Mesothelial cell of epicardium (in vitro differentiated cells): ENCODE data around the gene EHD4. TPM values are rescaled to one million over a fixed set of nuclear protein-coding genes. Genes with fewer than 3 reads are reported as not detected.

Source experiments
- DNase-seq, 2 experiments: peaks; one replicate each; pipeline ENCODE4 v3.0.0; 2021; ENCODE audit warnings: low spot score in 2 of 2; ENCODE audit not compliant: unreplicated experiment in 2 of 2
- H3K27ac Mint-ChIP-seq: 2 replicates; pipeline ENCODE4 v1.8.0; 2021; ENCODE audit warnings: mixed read lengths
- H3K27me3 Mint-ChIP-seq: 2 replicates; pipeline ENCODE4 v1.8.0; 2021; ENCODE audit warnings: low read depth, mixed read lengths
- H3K36me3 Mint-ChIP-seq: 2 replicates; pipeline ENCODE4 v1.8.0; 2021; ENCODE audit warnings: mixed read lengths
- H3K4me1 Mint-ChIP-seq: 2 replicates; pipeline ENCODE4 v1.8.0; 2021; ENCODE audit warnings: mixed read lengths
- H3K4me3 Mint-ChIP-seq: 2 replicates; pipeline ENCODE4 v1.8.0; 2021; ENCODE audit warnings: mild to moderate bottlenecking, moderate library complexity, mixed read lengths
- H3K9me3 Mint-ChIP-seq: 2 replicates; pipeline ENCODE4 v1.8.0; 2021; ENCODE audit warnings: mixed read lengths
- total RNA-seq: library from RNA; stranded (reverse); gene quantifications from 3 replicates; pipeline ENCODE4 v1.2.1, GENCODE V29; 2021
- TF ChIP-seq, protein P1 (sequence below): fragments of 200-600 bp; sonication (generic); IDR thresholded peaks from one replicate; pipeline ENCODE4 v1.5.0; 2021; ENCODE audit warnings: antibody characterized with exemption; ENCODE audit not compliant: unreplicated experiment

Gene EHD4
- total RNA-seq, 1 donor from 2014 or later = 16.1 TPM

- H3K4me1 Mint-ChIP-seq = peaks cover 16% of the 10 kb centered on the region
- TF ChIP-seq, protein P1, sequence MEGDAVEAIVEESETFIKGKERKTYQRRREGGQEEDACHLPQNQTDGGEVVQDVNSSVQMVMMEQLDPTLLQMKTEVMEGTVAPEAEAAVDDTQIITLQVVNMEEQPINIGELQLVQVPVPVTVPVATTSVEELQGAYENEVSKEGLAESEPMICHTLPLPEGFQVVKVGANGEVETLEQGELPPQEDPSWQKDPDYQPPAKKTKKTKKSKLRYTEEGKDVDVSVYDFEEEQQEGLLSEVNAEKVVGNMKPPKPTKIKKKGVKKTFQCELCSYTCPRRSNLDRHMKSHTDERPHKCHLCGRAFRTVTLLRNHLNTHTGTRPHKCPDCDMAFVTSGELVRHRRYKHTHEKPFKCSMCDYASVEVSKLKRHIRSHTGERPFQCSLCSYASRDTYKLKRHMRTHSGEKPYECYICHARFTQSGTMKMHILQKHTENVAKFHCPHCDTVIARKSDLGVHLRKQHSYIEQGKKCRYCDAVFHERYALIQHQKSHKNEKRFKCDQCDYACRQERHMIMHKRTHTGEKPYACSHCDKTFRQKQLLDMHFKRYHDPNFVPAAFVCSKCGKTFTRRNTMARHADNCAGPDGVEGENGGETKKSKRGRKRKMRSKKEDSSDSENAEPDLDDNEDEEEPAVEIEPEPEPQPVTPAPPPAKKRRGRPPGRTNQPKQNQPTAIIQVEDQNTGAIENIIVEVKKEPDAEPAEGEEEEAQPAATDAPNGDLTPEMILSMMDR = no peak
- no peak overlapping the region for H3K27ac Mint-ChIP-seq
- DNase-seq = no peak
- H3K27me3 Mint-ChIP-seq = no peaks in the 10 kb centered on the region
- no peak overlapping the region for H3K4me3 Mint-ChIP-seq
- no peaks in the 10 kb centered on the region for H3K9me3 Mint-ChIP-seq
- H3K36me3 Mint-ChIP-seq = no peaks in the 10 kb centered on the region
Measured at GRCh38 chr15:41890050-41890690, 82.2 kb downstream of the EHD4 start.

DNA sequence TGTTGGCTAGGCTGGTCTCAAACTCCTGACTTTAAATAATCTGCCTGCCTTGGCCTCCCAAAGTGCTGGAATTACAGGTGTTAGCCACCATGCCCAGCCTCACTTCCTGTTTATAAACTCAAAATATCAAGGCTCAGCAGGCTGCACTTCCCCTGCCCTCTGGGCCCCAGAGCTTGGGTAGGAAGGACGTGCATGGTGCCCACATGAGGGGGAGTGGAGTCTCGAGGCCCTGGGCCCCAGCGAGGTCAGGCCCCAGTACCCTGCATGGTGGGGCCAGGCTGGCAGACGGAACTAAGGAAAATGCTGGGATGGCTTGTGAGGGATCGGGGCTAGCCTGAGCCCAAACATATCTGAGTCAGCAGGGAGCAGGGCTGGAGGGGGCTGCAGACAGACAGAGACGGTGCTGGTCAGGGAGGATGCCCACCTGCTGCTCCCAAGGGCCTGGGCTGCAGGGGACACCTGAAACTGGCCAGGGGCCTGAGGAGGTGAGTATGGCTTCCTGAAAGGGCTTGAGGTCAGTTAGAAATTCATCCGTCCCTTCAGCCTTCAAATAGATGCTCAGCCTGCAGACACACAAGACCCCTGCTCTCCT is 83.6 kb downstream of the EHD4 start:
- Mint-ChIP-seq H3K27ac (no peak overlapping the region), H3K4me3 (no peak overlapping the region), H3K36me3 (no peaks in the 10 kb centered on the region), H3K27me3 (peaks cover 3% of the 10 kb centered on the region), H3K4me1 (peaks cover 7% of the 10 kb centered on the region), H3K9me3 (no peaks in the 10 kb centered on the region)
- TF ChIP-seq, protein P1 = no peak
- no peak for DNase-seq

DNA sequence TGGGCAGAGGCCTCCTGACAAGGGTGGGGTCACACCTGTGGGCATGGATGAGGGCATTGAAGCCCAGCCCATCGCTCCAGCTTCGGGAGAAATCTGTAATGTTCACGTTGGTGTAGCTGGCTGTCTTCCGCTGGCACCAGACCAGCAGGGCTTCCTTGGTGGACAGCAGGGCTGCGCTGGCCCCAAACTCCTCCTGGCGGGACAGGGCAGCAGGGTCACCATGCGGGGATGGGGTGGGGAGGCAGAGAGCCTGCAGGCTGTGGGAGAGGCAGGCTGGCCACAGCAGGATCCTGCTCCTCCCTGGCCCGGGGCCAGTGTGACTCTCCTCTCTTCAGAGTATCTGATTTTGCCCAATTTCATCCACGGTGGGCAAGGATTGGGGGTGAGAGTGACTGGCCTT is 84.5 kb downstream of the EHD4 start:
- Mint-ChIP-seq H3K27ac (no peak overlapping the region), H3K4me3 (no peak overlapping the region), H3K4me1 (no peaks in the 10 kb centered on the region), H3K36me3 (no peaks in the 10 kb centered on the region), H3K9me3 (no peaks in the 10 kb centered on the region), H3K27me3 (peaks cover 3% of the 10 kb centered on the region)
- DNase-seq = no peak
- TF ChIP-seq, protein P1 = no peak

GRCh38 chr15:41887161-41887560 is 85.2 kb downstream of the EHD4 start:
- Mint-ChIP-seq H3K9me3 (no peaks in the 10 kb centered on the region), H3K27ac (no peak overlapping the region), H3K4me1 (peaks cover 6% of the 10 kb centered on the region)

GRCh38 chr15:41886741-41887140 is 85.6 kb downstream of the EHD4 start:
- no peak for DNase-seq
- Mint-ChIP-seq H3K4me3 (no peak overlapping the region), H3K4me1 (peaks cover 6% of the 10 kb centered on the region), H3K9me3 (no peaks in the 10 kb centered on the region), H3K27me3 (peaks cover 9% of the 10 kb centered on the region), H3K36me3 (no peaks in the 10 kb centered on the region), H3K27ac (no peak overlapping the region)
- TF ChIP-seq, protein P1 = no peak

More at GRCh38 chr15:41887161-41887560, 85.2 kb downstream of the EHD4 start:
- no peak for DNase-seq
- H3K4me3 Mint-ChIP-seq = no peak overlapping the region
- H3K27me3 Mint-ChIP-seq = peaks cover 9% of the 10 kb centered on the region
- H3K36me3 Mint-ChIP-seq = no peaks in the 10 kb centered on the region
- TF ChIP-seq, protein P1 = no peak
